Natural killer cell (primary cell): ENCODE measurements around the gene CNDP2. TPM values are rescaled to one million over a fixed set of nuclear protein-coding genes. Genes with fewer than 3 reads are reported as not detected.

Source experiments
- ATAC-seq, 3 donors: fragments of 150-1000 bp in 2 of 3; fragments of 200-7000 bp in 1 of 3; cut with Tn5 transposase; 1 replicate in 1 of 3; 2 replicates in 2 of 3; pipeline ENCODE4 v1.10.0; 2021; ENCODE audit warnings: mild to moderate bottlenecking in 2 of 3, moderate library complexity in 2 of 3
- DNase-seq, 2 donors: peaks; one replicate each; pipeline versions ENCODE4 v3.0.0 to v3.0.0-alpha.2; 2013 to 2021; ENCODE audit warnings: mixed read lengths in 1 of 2
- H3K27ac ChIP-seq: one replicate; pipeline ENCODE4 v1.5.1; 2013; ENCODE audit warnings: mild to moderate bottlenecking, low read length
- H3K27me3 ChIP-seq: one replicate; pipeline ENCODE4 v1.6.1; 2013; ENCODE audit warnings: low read length; ENCODE audit not compliant: control insufficient read depth, insufficient read depth
- H3K36me3 ChIP-seq: one replicate; pipeline ENCODE4 v1.6.1; 2013; ENCODE audit warnings: low read length; ENCODE audit not compliant: control insufficient read depth, insufficient read depth
- H3K4me1 ChIP-seq: one replicate; pipeline ENCODE4 v1.6.1; 2013; ENCODE audit warnings: low read length; ENCODE audit not compliant: control insufficient read depth, insufficient read depth
- H3K4me3 ChIP-seq: one replicate; pipeline ENCODE4 v1.5.1; 2013; ENCODE audit warnings: low read length
- H3K9me3 ChIP-seq: one replicate; pipeline ENCODE4 v1.6.1; 2013; ENCODE audit warnings: low read length; ENCODE audit not compliant: control insufficient read depth, insufficient read depth
- H3K27ac Mint-ChIP-seq, 2 donors: one replicate each; pipeline ENCODE4 v1.8.0; 2022; ENCODE audit warnings: mild to moderate bottlenecking in 2 of 2, mixed read lengths in 2 of 2, moderate library complexity in 1 of 2
- H3K27me3 Mint-ChIP-seq, 2 donors: one replicate each; pipeline ENCODE4 v1.8.0; 2022; ENCODE audit warnings: low read depth in 2 of 2, mixed read lengths in 2 of 2
- H3K36me3 Mint-ChIP-seq: one replicate; pipeline ENCODE4 v1.8.0; 2022; ENCODE audit warnings: mixed read lengths
- H3K4me1 Mint-ChIP-seq, 2 donors: one replicate each; pipeline ENCODE4 v1.8.0; 2022; ENCODE audit warnings: mixed read lengths in 2 of 2
- H3K4me3 Mint-ChIP-seq: one replicate; pipeline ENCODE4 v1.8.0; 2022; ENCODE audit warnings: mild to moderate bottlenecking, moderate library complexity, mixed read lengths
- H3K9me3 Mint-ChIP-seq, 2 donors: one replicate each; pipeline ENCODE4 v1.8.0; 2022; ENCODE audit warnings: mixed read lengths in 2 of 2
- WGBS: methylation state at CpG from one replicate; pipeline ENCODE4 v1.1.7; 2013; ENCODE audit warnings: missing lambda C conversion rate; ENCODE audit not compliant: insufficient coverage; 5-methylcytosine and 5-hydroxymethylcytosine counted together
- intact Hi-C: fragments of 100-400 bp; cut with micrococcal nuclease; formaldehyde crosslinking; loops from one replicate; pipeline ENCODE4 v1.14.2; 2022
- total RNA-seq, 4 donors: library from RNA; stranded (reverse); fragments of 120-200 nt in 1 of 4; gene quantifications; one replicate each; pipeline versions ENCODE4 v1.2.3 to v1.2.4, GENCODE V29; 2013 to 2022
- TF ChIP-seq, protein P1 (sequence below): fragments of 200-600 bp; IDR thresholded peaks from one replicate; pipeline ENCODE4 v1.8.0; 2022; ENCODE audit warnings: antibody characterized with exemption

CNDP2 gene
- total RNA-seq, 3 donors from 2014 or later (not counting 1 experiment from before 2014, with no cell fraction given), result 147 to 167 (median 153) TPM

DNA sequence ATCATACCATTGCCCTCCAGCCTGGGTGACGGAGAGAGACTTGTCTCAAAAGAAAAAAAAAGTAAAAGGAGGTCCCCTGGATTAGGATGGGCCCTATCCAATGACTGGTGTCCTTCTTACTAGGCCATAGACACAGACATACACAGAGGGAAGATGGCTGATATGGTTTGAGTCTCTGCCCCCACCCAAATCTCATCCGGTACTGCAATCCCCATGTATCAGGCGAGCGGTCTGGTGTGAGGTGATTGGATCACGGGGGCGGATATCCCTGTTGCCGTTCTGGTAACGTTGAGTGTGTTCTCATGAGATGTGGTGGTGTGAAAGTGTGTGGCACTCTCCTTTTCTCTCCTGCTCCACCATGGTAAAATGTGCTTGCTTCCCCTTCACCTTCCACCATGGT is 7.8 kb upstream of the CNDP2 start:
- H3K36me3 Mint-ChIP-seq, result no peaks in the 10 kb centered on the region
- no peak overlapping the region for H3K4me3 ChIP-seq
- no peaks in the 10 kb centered on the region for H3K9me3 ChIP-seq
- no peaks in the 10 kb centered on the region for H3K9me3 Mint-ChIP-seq
- H3K27me3 ChIP-seq, result no peaks in the 10 kb centered on the region
- peaks cover 5% of the 10 kb centered on the region in 2 donors for H3K4me1 Mint-ChIP-seq
- ATAC-seq (no peak), DNase-seq (no peak)
- H3K27ac ChIP-seq, result no peak overlapping the region
- H3K4me3 Mint-ChIP-seq, result no peak overlapping the region
- 100% methylated on average over 1 of the region's 8 CpGs for WGBS
- intact Hi-C loops, result no loop called here
- H3K27me3 Mint-ChIP-seq, result no peaks in the 10 kb centered on the region
- no peaks in the 10 kb centered on the region for H3K36me3 ChIP-seq
- TF ChIP-seq, protein P1, sequence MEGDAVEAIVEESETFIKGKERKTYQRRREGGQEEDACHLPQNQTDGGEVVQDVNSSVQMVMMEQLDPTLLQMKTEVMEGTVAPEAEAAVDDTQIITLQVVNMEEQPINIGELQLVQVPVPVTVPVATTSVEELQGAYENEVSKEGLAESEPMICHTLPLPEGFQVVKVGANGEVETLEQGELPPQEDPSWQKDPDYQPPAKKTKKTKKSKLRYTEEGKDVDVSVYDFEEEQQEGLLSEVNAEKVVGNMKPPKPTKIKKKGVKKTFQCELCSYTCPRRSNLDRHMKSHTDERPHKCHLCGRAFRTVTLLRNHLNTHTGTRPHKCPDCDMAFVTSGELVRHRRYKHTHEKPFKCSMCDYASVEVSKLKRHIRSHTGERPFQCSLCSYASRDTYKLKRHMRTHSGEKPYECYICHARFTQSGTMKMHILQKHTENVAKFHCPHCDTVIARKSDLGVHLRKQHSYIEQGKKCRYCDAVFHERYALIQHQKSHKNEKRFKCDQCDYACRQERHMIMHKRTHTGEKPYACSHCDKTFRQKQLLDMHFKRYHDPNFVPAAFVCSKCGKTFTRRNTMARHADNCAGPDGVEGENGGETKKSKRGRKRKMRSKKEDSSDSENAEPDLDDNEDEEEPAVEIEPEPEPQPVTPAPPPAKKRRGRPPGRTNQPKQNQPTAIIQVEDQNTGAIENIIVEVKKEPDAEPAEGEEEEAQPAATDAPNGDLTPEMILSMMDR, result no peak
- peaks cover 13% of the 10 kb centered on the region for H3K4me1 ChIP-seq
- no peak overlapping the region for H3K27ac Mint-ChIP-seq

DNA sequence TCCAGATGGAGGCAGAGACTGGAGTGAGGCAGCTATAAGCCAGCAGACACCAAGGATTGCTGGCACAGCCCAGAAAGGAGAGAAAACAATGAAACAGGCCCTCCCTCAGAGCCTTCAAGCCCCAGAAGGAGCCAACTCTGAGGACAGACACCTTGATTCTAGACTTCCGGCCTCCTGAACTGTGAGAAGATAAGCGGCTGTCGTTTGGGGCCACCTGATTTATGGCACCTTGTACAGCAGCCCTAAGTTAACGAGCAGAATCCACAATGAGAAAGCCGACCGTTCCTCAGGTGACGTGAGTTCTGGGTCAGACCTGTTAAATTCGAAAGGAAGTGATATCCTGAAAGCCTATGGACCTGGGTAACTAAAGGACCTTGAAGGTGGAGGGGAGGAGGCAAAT is 7.3 kb upstream of the CNDP2 start:
- TF ChIP-seq, protein P1, result no peak
- H3K27ac ChIP-seq, result no peak overlapping the region
- no peaks in the 10 kb centered on the region for H3K9me3 ChIP-seq
- ATAC-seq, result no peak
- H3K4me1 ChIP-seq, result peaks cover 13% of the 10 kb centered on the region
- Mint-ChIP-seq H3K4me3 (no peak overlapping the region), H3K9me3 (no peaks in the 10 kb centered on the region), H3K27ac (no peak overlapping the region), H3K4me1 (peaks cover 5% of the 10 kb centered on the region in 2 donors), H3K27me3 (no peaks in the 10 kb centered on the region), H3K36me3 (no peaks in the 10 kb centered on the region)
- no peak overlapping the region for H3K4me3 ChIP-seq
- H3K36me3 ChIP-seq, result no peaks in the 10 kb centered on the region
- 90% methylated on average over 8 of the region's 8 CpGs for WGBS
- intact Hi-C loops, result no loop called here
- no peak for DNase-seq
- H3K27me3 ChIP-seq, result no peaks in the 10 kb centered on the region

DNA sequence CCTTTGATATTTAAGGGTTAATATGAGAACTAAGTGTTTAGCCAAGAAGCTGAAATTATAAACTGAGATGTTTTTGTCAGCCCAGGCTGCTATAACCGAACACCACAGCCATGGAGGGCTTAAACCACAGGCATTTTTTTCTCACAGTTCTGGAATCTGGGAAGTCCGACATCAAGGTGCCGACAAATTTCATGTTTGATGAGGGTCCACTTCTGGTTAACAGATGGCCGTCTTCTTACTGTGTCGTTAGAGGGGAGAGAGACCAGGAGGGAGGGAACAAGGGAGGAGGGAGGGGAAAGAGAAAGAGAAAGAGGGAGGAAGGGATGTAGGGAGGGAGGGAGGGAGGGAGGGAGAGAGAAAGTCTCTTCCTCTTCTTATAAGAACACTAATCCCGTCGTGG is 6.5 kb upstream of the CNDP2 start:
- TF ChIP-seq, protein P1, result no peak
- intact Hi-C loops, result no loop called here
- Histone ChIP-seq H3K27ac (no peak overlapping the region), H3K36me3 (no peaks in the 10 kb centered on the region), H3K9me3 (no peaks in the 10 kb centered on the region), H3K4me3 (no peak overlapping the region), H3K4me1 (peaks cover 9% of the 10 kb centered on the region), H3K27me3 (no peaks in the 10 kb centered on the region)
- Mint-ChIP-seq H3K27me3 (no peaks in the 10 kb centered on the region), H3K4me1 (peaks cover 3 to 4% of the 10 kb centered on the region in 2 donors), H3K27ac (no peak overlapping the region), H3K4me3 (no peak overlapping the region), H3K9me3 (no peaks in the 10 kb centered on the region), H3K36me3 (no peaks in the 10 kb centered on the region)
- DNase-seq, result no peak
- WGBS, result 72% methylated on average over 5 of the region's 7 CpGs
- ATAC-seq, result no peak

DNA sequence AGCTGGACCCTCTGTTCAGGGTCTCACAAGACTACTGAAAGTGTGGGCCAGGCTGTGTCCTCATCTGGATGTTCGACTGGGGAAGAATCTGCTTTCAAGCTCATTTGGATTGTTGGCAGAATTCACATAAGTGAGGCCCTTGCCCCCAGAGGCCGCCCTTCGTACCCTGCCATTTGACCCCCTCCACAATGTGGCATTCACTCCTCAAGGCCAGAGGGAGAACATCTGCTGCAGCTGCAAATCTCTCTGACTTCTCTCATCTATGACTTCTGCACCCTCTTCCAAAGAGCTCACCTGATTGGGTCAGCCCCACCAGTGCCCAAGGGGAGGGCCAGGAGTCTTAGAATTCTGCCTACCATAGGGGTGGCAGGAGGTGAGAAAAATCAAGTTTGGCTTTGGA is 3.9 kb upstream of the CNDP2 start:
- TF ChIP-seq, protein P1, result no peak
- no peak overlapping the region for H3K4me3 Mint-ChIP-seq
- peaks cover 12 to 17% of the 10 kb centered on the region in 2 donors for H3K4me1 Mint-ChIP-seq
- H3K9me3 Mint-ChIP-seq, result no peaks in the 10 kb centered on the region
- H3K4me3 ChIP-seq, result no peak overlapping the region
- H3K27me3 Mint-ChIP-seq, result no peaks in the 10 kb centered on the region
- no peak overlapping the region for H3K27ac Mint-ChIP-seq
- WGBS, result 94% methylated on average over 3 of the region's 3 CpGs
- no peaks in the 10 kb centered on the region for H3K27me3 ChIP-seq
- no peaks in the 10 kb centered on the region for H3K36me3 ChIP-seq
- peaks cover 13% of the 10 kb centered on the region for H3K4me1 ChIP-seq
- DNase-seq (no peak), ATAC-seq (no peak)
- H3K9me3 ChIP-seq, result no peaks in the 10 kb centered on the region
- intact Hi-C loops, result no loop called here
- no peaks in the 10 kb centered on the region for H3K36me3 Mint-ChIP-seq
- no peak overlapping the region for H3K27ac ChIP-seq
